Measurements from ENCODE around the gene DNAH5. TPM values are rescaled to one million over a fixed set of nuclear protein-coding genes. Genes with fewer than 3 reads are reported as not detected.

Gene DNAH5
- polyA plus RNA-seq, 2 donors: 0.08 to 0.12 TPM

GRCh38 chr5:13708432-13708831 is 236.1 kb downstream of the DNAH5 start:
- Histone ChIP-seq H3K27me3 (ENCODE audit: control insufficient read depth in 1 of 2, insufficient read depth in 2 of 2, low read length in 2 of 2) (no peaks in the 10 kb centered on the region), H3K9me3 (ENCODE audit: control insufficient read depth in 2 of 2, insufficient read depth in 1 of 2, low read depth in 1 of 2, low read length in 1 of 2) (peaks cover 0 to 3% of the 10 kb centered on the region in 2 donors), H3K4me1 (ENCODE audit: control insufficient read depth in 2 of 2, insufficient read depth in 2 of 2, low read length in 1 of 2) (no peaks in the 10 kb centered on the region), H3K4me3 (ENCODE audit: low read depth in 1 of 2, low read length in 2 of 2) (no peak overlapping the region), H3K27ac (ENCODE audit: low read depth in 2 of 2, low read length in 1 of 2) (no peak overlapping the region), H3K36me3 (ENCODE audit: control insufficient read depth in 2 of 2, insufficient read depth in 2 of 2, low read length in 1 of 2) (no peaks in the 10 kb centered on the region)
- WGBS, 2 donors: 49 to 64% methylated on average over 2 of the region's 2 CpGs

GRCh38 chr5:13704396-13704795 is 240.1 kb downstream of the DNAH5 start:
- H3K4me3 ChIP-seq (ENCODE audit: low read depth in 1 of 2, low read length in 2 of 2): no peak overlapping the region
- peaks cover 0 to 3% of the 10 kb centered on the region in 2 donors for H3K9me3 ChIP-seq (ENCODE audit: control insufficient read depth in 2 of 2, insufficient read depth in 1 of 2, low read depth in 1 of 2, low read length in 1 of 2)
- WGBS, 2 donors: 57 to 77% methylated on average over 4 of the region's 4 CpGs
- no peaks in the 10 kb centered on the region for H3K27me3 ChIP-seq (ENCODE audit: control insufficient read depth in 1 of 2, insufficient read depth in 2 of 2, low read length in 2 of 2)
- H3K27ac ChIP-seq (ENCODE audit: low read depth in 2 of 2, low read length in 1 of 2): no peak overlapping the region
- H3K36me3 ChIP-seq (ENCODE audit: control insufficient read depth in 2 of 2, insufficient read depth in 2 of 2, low read length in 1 of 2): no peaks in the 10 kb centered on the region
- no peaks in the 10 kb centered on the region for H3K4me1 ChIP-seq (ENCODE audit: control insufficient read depth in 2 of 2, insufficient read depth in 2 of 2, low read length in 1 of 2)

GRCh38 chr5:13700626-13701025 is 243.9 kb downstream of the DNAH5 start:
- Histone ChIP-seq H3K4me3 (ENCODE audit: low read depth in 1 of 2, low read length in 2 of 2) (no peak overlapping the region), H3K4me1 (ENCODE audit: control insufficient read depth in 2 of 2, insufficient read depth in 2 of 2, low read length in 1 of 2) (no peaks in the 10 kb centered on the region), H3K9me3 (ENCODE audit: control insufficient read depth in 2 of 2, insufficient read depth in 1 of 2, low read depth in 1 of 2, low read length in 1 of 2) (no peaks in the 10 kb centered on the region), H3K27me3 (ENCODE audit: control insufficient read depth in 1 of 2, insufficient read depth in 2 of 2, low read length in 2 of 2) (no peaks in the 10 kb centered on the region), H3K27ac (ENCODE audit: low read depth in 2 of 2, low read length in 1 of 2) (no peak overlapping the region), H3K36me3 (ENCODE audit: control insufficient read depth in 2 of 2, insufficient read depth in 2 of 2, low read length in 1 of 2) (no peaks in the 10 kb centered on the region)
- WGBS, 2 donors: 85 to 89% methylated on average over 6 of the region's 6 CpGs

GRCh38 chr5:13698885-13699284 is 245.6 kb downstream of the DNAH5 start:
- Histone ChIP-seq H3K4me3 (ENCODE audit: low read depth in 1 of 2, low read length in 2 of 2) (no peak overlapping the region), H3K4me1 (ENCODE audit: control insufficient read depth in 2 of 2, insufficient read depth in 2 of 2, low read length in 1 of 2) (no peaks in the 10 kb centered on the region), H3K27me3 (ENCODE audit: control insufficient read depth in 1 of 2, insufficient read depth in 2 of 2, low read length in 2 of 2) (no peaks in the 10 kb centered on the region), H3K9me3 (ENCODE audit: control insufficient read depth in 2 of 2, insufficient read depth in 1 of 2, low read depth in 1 of 2, low read length in 1 of 2) (no peaks in the 10 kb centered on the region), H3K36me3 (ENCODE audit: control insufficient read depth in 2 of 2, insufficient read depth in 2 of 2, low read length in 1 of 2) (no peaks in the 10 kb centered on the region), H3K27ac (ENCODE audit: low read depth in 2 of 2, low read length in 1 of 2) (no peak overlapping the region)
- 53 to 56% methylated on average over 3 of the region's 3 CpGs for WGBS, 2 donors

GRCh38 chr5:13695076-13695712 is 249.3 kb downstream of the DNAH5 start:
- Histone ChIP-seq H3K4me3 (ENCODE audit: low read depth in 1 of 2, low read length in 2 of 2) (no peak overlapping the region), H3K27me3 (ENCODE audit: control insufficient read depth in 1 of 2, insufficient read depth in 2 of 2, low read length in 2 of 2) (no peaks in the 10 kb centered on the region), H3K9me3 (ENCODE audit: control insufficient read depth in 2 of 2, insufficient read depth in 1 of 2, low read depth in 1 of 2, low read length in 1 of 2) (no peaks in the 10 kb centered on the region), H3K27ac (ENCODE audit: low read depth in 2 of 2, low read length in 1 of 2) (no peak overlapping the region), H3K36me3 (ENCODE audit: control insufficient read depth in 2 of 2, insufficient read depth in 2 of 2, low read length in 1 of 2) (no peaks in the 10 kb centered on the region), H3K4me1 (ENCODE audit: control insufficient read depth in 2 of 2, insufficient read depth in 2 of 2, low read length in 1 of 2) (no peaks in the 10 kb centered on the region)
- 40 to 59% methylated on average over 9 of the region's 9 CpGs for WGBS, 2 donors

- H3K4me3 ChIP-seq (ENCODE audit: low read depth in 1 of 2, low read length in 2 of 2): no peak overlapping the region
- no peaks in the 10 kb centered on the region for H3K27me3 ChIP-seq (ENCODE audit: control insufficient read depth in 1 of 2, insufficient read depth in 2 of 2, low read length in 2 of 2)
- peaks cover 2 to 7% of the 10 kb centered on the region in 2 donors for H3K9me3 ChIP-seq (ENCODE audit: control insufficient read depth in 2 of 2, insufficient read depth in 1 of 2, low read depth in 1 of 2, low read length in 1 of 2)
- no peaks in the 10 kb centered on the region for H3K36me3 ChIP-seq (ENCODE audit: control insufficient read depth in 2 of 2, insufficient read depth in 2 of 2, low read length in 1 of 2)
- no peaks in the 10 kb centered on the region for H3K4me1 ChIP-seq (ENCODE audit: control insufficient read depth in 2 of 2, insufficient read depth in 2 of 2, low read length in 1 of 2)
- H3K27ac ChIP-seq (ENCODE audit: low read depth in 2 of 2, low read length in 1 of 2): no peak overlapping the region
These were observed 252.3 kb downstream of the DNAH5 start for GRCh38 chr5:13692172-13692571.

GRCh38 chr5:13676531-13676930 is 268.0 kb downstream of the DNAH5 start:
- H3K27me3 ChIP-seq (ENCODE audit: control insufficient read depth in 1 of 2, insufficient read depth in 2 of 2, low read length in 2 of 2): no peaks in the 10 kb centered on the region
- no peak overlapping the region for H3K4me3 ChIP-seq (ENCODE audit: low read depth in 1 of 2, low read length in 2 of 2)
- no peaks in the 10 kb centered on the region for H3K4me1 ChIP-seq (ENCODE audit: control insufficient read depth in 2 of 2, insufficient read depth in 2 of 2, low read length in 1 of 2)
- no peaks in the 10 kb centered on the region for H3K36me3 ChIP-seq (ENCODE audit: control insufficient read depth in 2 of 2, insufficient read depth in 2 of 2, low read length in 1 of 2)
- no peak overlapping the region for H3K27ac ChIP-seq (ENCODE audit: low read depth in 2 of 2, low read length in 1 of 2)
- no peaks in the 10 kb centered on the region for H3K9me3 ChIP-seq (ENCODE audit: control insufficient read depth in 2 of 2, insufficient read depth in 1 of 2, low read depth in 1 of 2, low read length in 1 of 2)
- WGBS, 2 donors: 86% methylated on average over 4 of the region's 4 CpGs

GRCh38 chr5:13674391-13674790 is 270.1 kb downstream of the DNAH5 start:
- Histone ChIP-seq H3K27ac (ENCODE audit: low read depth in 2 of 2, low read length in 1 of 2) (no peak overlapping the region), H3K9me3 (ENCODE audit: control insufficient read depth in 2 of 2, insufficient read depth in 1 of 2, low read depth in 1 of 2, low read length in 1 of 2) (no peaks in the 10 kb centered on the region), H3K4me1 (ENCODE audit: control insufficient read depth in 2 of 2, insufficient read depth in 2 of 2, low read length in 1 of 2) (no peaks in the 10 kb centered on the region), H3K4me3 (ENCODE audit: low read depth in 1 of 2, low read length in 2 of 2) (no peak overlapping the region), H3K27me3 (ENCODE audit: control insufficient read depth in 1 of 2, insufficient read depth in 2 of 2, low read length in 2 of 2) (no peaks in the 10 kb centered on the region), H3K36me3 (ENCODE audit: control insufficient read depth in 2 of 2, insufficient read depth in 2 of 2, low read length in 1 of 2) (no peaks in the 10 kb centered on the region)

- H3K27me3 ChIP-seq (ENCODE audit: control insufficient read depth in 1 of 2, insufficient read depth in 2 of 2, low read length in 2 of 2): no peaks in the 10 kb centered on the region
- no peaks in the 10 kb centered on the region for H3K9me3 ChIP-seq (ENCODE audit: control insufficient read depth in 2 of 2, insufficient read depth in 1 of 2, low read depth in 1 of 2, low read length in 1 of 2)
- 56 to 60% methylated on average over 3 of the region's 3 CpGs for WGBS, 2 donors
- H3K4me3 ChIP-seq (ENCODE audit: low read depth in 1 of 2, low read length in 2 of 2): no peak overlapping the region
- H3K27ac ChIP-seq (ENCODE audit: low read depth in 2 of 2, low read length in 1 of 2): no peak overlapping the region
- no peaks in the 10 kb centered on the region for H3K36me3 ChIP-seq (ENCODE audit: control insufficient read depth in 2 of 2, insufficient read depth in 2 of 2, low read length in 1 of 2)
- H3K4me1 ChIP-seq (ENCODE audit: control insufficient read depth in 2 of 2, insufficient read depth in 2 of 2, low read length in 1 of 2): no peaks in the 10 kb centered on the region
These were observed 271.0 kb downstream of the DNAH5 start for GRCh38 chr5:13673511-13673910.

- Histone ChIP-seq H3K4me3 (ENCODE audit: low read depth in 1 of 2, low read length in 2 of 2) (no peak overlapping the region), H3K4me1 (ENCODE audit: control insufficient read depth in 2 of 2, insufficient read depth in 2 of 2, low read length in 1 of 2) (no peaks in the 10 kb centered on the region), H3K9me3 (ENCODE audit: control insufficient read depth in 2 of 2, insufficient read depth in 1 of 2, low read depth in 1 of 2, low read length in 1 of 2) (no peaks in the 10 kb centered on the region), H3K27ac (ENCODE audit: low read depth in 2 of 2, low read length in 1 of 2) (no peak overlapping the region), H3K27me3 (ENCODE audit: control insufficient read depth in 1 of 2, insufficient read depth in 2 of 2, low read length in 2 of 2) (no peaks in the 10 kb centered on the region), H3K36me3 (ENCODE audit: control insufficient read depth in 2 of 2, insufficient read depth in 2 of 2, low read length in 1 of 2) (no peaks in the 10 kb centered on the region)
- WGBS, 2 donors: 34 to 62% methylated on average over 3 of the region's 3 CpGs
These were observed 280.1 kb downstream of the DNAH5 start for GRCh38 chr5:13664377-13664776.

All from esophagus (tissue), 2 donors.